ENCODE results near the gene LEP. TPM values are rescaled to one million over a fixed set of nuclear protein-coding genes. Genes with fewer than 3 reads are reported as not detected.

Gene LEP
- total and polyA plus RNA-seq, 2 of the 8 experiments (the other 6 are each of a cell fraction or from before 2014, with no cell fraction given) = not detected

DNA sequence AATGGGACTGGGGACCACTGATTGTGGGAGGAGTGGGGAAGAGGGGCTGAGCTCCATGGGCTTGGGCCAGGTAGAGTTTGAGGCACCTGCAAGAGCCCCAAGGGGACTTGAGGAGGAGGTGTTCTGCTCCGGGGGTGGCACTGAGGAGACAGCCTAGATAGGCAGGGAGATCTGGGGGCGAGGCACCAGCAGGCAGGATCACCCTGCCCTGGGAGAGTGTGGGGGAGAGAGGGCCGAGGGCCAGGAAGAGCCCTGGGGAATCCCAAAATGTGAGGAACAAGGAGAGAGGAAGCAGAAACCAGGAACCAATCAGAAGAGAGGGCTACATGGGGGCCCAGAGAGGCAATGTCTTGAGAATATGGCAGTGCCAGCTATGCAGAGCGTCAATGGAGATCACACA lies 34.6 kb downstream of the LEP start (continued):
- TF ChIP-seq HDAC2 (IDR thresholded peaks at IDR 0.05; ENCODE audit: borderline replicate concordance in 1 of 2, low read depth in 2 of 2, low read length in 2 of 2) (no peak), CHD1 (IDR thresholded peaks at IDR 0.05; ENCODE audit: low read depth, low read length) (no peak), NRF1 (IDR thresholded peaks at IDR 0.05; ENCODE audit: low read depth, low read length) (no peak), SIX5 (IDR thresholded peaks at IDR 0.05; ENCODE audit: low read depth, low read length) (no peak), CBX8 (IDR thresholded peaks at IDR 0.05; ENCODE audit: borderline replicate concordance, low read depth, low read length) (no peak), CEBPB (IDR thresholded peaks at IDR 0.05; ENCODE audit: low read depth, low read length) (no peak), BCL11A (IDR thresholded peaks at IDR 0.05; ENCODE audit: low read depth in 2 of 2, low read length in 2 of 2) (no peak), EGR1 (IDR thresholded peaks at IDR 0.05; ENCODE audit: borderline replicate concordance, low read depth, low read length) (no peak)
